OCI-LY3 (cell line): ENCODE measurements around the gene CD3E.

ENCODE experiments used
- EZH2phosphoT487 ChIP-seq: fragments of 200-600 bp; shearing (Covaris generic); IDR thresholded peaks from 2 replicates; pipeline ENCODE4 v1.6.1; 2018; ENCODE audit warnings: antibody characterized with exemption, mixed run types, low read depth
- TF ChIP-seq, protein P1 (sequence below): fragments of 200-600, 300-600 bp; sonication (generic); IDR thresholded peaks from 2 replicates; pipeline ENCODE4 v1.5.1; 2014; ENCODE audit warnings: antibody characterized with exemption, low read length, low read depth

DNA sequence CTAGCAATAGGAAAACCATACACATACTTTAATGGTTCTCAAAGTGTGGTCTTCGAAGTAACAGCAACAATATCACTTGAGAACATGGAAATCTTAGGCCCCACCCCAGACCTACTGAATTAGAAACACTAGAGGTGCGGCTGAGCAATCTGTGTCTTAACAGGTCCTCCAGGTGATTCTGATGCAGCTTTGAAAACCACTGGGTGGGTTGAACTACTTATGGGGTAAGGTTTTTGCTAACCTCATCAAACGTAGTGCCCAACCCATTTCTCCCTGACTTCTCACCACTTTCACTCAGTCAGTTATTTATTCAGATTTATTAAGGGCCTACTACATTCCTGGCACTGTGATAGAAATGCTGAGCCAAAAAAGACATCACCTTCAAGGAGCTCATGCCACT is 44.2 kb upstream of the CD3E start:
- TF ChIP-seq, protein P1, sequence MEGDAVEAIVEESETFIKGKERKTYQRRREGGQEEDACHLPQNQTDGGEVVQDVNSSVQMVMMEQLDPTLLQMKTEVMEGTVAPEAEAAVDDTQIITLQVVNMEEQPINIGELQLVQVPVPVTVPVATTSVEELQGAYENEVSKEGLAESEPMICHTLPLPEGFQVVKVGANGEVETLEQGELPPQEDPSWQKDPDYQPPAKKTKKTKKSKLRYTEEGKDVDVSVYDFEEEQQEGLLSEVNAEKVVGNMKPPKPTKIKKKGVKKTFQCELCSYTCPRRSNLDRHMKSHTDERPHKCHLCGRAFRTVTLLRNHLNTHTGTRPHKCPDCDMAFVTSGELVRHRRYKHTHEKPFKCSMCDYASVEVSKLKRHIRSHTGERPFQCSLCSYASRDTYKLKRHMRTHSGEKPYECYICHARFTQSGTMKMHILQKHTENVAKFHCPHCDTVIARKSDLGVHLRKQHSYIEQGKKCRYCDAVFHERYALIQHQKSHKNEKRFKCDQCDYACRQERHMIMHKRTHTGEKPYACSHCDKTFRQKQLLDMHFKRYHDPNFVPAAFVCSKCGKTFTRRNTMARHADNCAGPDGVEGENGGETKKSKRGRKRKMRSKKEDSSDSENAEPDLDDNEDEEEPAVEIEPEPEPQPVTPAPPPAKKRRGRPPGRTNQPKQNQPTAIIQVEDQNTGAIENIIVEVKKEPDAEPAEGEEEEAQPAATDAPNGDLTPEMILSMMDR, result no peak
- TF ChIP-seq EZH2phosphoT487, result no peak
